Dedifferentiated amniotic fluid mesenchymal stem cell (primary cell): ENCODE measurements around the gene INSR.

Experiments
- DNase-seq: peaks from one replicate; pipeline ENCODE4 v3.0.0-alpha.2; 2016; ENCODE audit errors: extremely low spot score

INSR gene

GRCh38 chr19:7295912-7296536 is 1.8 kb upstream of the INSR start:
- DNase-seq = no peak

DNA sequence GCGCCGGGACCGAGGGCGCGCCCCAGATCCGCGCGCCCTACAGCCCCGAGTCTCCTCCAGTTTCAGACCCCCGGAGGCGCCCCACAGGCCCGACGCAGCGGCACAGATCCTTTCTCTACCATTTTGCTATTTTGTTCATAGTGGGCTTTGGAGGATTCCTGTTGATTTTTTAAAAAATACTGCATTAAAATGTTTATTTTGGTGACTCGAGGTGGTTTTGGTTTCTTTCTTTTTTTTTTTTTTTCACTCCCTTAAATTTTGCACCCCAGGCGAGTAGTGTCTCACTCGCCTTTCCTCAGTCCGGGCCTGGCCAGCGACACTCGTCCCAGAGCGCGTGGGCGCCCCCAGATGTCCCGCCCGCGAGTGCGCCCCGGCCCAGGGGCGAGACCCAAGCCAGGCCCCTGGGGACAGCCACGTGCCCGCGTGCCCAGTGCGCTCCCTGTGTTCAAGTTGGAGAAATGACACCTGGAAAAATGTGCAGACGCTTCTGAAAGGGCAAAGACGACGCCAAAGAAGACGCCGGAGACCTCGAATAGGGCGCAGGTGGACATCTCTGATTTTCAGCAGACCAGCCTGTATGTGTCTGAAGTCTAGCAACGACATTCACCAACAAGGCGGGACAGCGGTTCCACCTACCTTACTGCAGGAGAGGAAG is 471 bp upstream of the INSR start:
- DNase-seq = peak; percentile 16

DNA sequence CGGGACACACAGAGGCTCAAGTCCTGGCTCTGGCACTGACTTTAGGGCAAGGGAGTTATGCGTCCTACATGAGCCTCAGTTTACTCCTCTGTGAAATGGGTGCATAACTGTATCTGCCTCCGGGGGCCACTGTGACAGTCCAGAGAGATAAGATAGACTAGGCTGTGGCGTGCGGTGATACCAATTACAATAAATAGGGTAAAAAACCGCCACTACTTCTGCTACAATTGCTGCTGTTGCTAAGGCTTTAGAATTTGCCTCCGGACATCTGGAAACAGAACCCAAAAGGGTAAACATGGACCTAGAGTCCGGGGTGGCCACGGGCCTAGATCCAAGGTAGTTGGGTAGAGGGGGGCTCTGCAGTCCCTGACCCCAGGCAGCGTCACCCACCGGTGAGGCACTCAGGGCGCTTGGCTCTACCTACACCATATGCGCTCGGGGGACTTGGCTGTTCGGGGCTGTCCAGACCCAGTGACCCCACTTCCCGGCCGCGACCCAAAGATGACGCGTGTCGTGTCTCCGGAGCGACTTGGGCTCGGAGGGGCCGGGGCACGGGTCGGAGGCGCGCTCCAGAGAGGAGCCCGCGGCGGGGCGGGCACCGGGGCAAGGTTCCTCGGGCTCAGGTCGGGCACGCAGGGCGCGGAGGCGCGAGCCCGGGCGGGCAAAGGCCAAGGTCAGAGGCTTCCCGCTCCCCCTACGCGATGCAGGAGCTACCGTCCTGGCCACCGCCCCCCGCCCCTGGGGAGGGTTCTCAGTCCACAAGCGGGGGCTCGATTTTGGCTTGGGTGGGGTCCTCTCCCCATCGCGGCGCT is 1.1 kb downstream of the INSR start:
- DNase-seq = no peak

DNA sequence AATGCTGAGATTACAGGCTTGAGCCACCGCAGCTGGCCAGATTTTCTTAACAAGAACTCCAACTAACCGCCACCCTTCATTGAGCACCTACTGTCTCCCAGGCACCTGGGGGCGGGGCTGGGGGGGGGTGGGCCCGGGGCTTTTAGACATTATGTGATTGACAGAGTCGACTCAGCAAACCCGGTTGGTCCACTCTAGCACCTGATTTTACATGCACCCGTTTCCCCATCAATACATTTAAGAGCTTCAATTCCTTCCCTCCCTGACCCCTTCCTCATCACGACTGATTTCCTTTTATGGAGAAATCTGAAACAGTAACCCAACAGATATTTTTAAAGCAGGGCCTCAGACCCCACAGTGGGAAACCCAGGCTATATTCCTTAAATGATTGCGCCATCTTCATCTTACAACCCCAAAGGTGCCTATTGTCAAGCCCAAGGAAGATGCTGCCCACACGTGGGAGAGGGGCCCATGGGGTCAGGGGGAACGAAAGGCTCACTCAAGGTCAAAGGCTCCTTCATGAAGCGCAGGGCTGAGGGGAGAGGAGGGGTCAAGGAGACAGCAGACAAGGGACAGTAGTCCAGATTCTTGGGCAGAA is 1.8 kb downstream of the INSR start:
- DNase-seq = no peak

GRCh38 chr19:7288977-7289376 is 5.2 kb downstream of the INSR start:
- no peak for DNase-seq

DNA sequence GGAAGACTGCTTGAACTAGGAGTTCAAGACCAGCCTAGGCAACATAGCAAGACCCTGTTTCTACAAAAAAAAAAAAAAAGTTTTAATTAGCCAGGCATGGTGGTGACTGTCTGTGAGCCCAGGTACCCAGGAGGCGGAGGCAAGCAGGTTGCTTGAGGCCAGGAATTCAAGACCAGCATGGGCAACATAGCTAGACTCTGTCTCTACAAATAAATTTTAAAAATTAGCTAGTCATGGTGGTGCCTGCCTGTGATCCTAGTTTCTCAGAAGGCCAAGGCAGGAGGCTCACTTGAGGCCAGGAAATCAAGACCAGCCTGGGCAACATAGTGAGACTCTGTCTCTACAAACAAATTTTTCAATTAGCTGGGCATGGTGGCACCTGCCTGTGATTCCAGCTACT is 6.1 kb downstream of the INSR start:
- no peak for DNase-seq

GRCh38 chr19:7287722-7288121 is 6.5 kb downstream of the INSR start:
- DNase-seq = no peak

DNA sequence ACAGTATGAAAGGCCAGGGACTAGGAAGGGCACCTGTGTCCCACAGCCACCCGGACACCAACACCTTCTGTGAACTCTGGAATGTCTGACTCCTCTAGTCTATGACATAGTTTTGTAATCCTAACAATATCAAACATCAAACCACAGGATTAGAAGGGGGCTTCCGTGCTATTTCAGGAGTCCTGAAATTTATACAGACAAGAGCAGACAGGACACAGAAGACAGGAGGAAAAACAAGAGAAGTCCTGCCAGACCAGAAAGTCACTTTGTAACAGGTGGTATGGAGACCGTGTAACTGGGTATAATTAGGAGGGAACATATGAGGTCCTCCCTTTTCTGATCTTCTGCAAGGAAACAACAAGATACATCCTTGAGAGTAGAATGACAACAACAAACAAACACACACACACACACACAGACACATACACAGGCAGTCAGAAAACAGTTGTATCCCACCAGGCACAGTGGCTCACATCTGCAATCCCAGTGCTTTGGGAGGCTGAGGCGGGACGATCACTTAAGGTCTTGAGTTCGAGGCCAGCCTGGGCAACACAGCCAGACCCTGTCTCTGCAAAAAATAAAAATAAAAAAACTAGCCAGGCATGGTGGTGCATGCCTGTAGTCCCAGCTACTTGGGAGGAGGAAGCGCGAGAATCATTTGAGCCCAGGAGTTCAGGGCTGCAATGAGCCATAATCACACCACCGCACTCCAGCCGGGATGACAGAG is 13.1 kb downstream of the INSR start:
- no peak for DNase-seq

GRCh38 chr19:7272856-7273578 is 21.2 kb downstream of the INSR start:
- no peak for DNase-seq

GRCh38 chr19:7268705-7269098 is 25.5 kb downstream of the INSR start:
- DNase-seq = no peak

- DNase-seq = no peak
Measured at GRCh38 chr19:7267792-7268704, 26.2 kb downstream of the INSR start.

DNA sequence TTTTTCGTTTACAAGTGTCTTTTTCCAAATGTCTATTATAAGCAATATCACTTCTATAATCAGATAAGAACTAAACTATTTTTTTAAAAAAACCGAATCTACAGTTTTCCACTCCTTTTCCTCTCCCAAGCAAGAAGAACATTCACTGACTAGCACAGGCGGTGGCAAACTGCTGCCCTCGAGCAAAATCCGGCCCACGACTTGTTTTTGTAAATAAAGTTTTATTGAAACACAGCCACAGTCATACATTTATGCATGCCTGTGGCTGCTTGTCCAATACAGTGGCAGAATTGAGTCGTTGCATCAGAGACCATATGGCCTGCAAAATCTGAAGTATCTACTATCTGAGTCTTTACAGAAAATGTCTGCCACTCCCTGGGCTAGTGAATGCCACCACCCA is 27.4 kb downstream of the INSR start:
- no peak for DNase-seq

DNA sequence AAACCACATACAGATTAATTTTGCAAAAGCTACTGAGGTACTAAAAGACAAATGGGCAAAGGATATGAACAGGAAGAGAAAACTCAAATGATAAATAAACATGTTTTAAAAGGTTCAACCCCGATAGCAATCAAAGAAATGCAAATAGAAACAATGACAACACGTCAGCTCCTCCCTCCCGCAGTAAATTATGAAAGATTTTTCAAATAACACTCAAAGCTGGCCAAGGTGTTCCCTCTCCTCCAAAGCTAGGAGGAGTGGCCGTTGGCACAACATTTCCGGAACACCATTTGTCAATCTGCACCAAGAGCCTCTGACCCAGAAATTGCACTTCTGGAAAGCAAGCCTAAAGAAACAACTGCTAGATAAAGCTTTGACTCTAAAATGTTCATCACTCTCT is 28.3 kb downstream of the INSR start:
- DNase-seq = no peak

GRCh38 chr19:7264858-7265257 is 29.4 kb downstream of the INSR start:
- no peak for DNase-seq

GRCh38 chr19:7263521-7263920 is 30.7 kb downstream of the INSR start:
- no peak for DNase-seq

DNA sequence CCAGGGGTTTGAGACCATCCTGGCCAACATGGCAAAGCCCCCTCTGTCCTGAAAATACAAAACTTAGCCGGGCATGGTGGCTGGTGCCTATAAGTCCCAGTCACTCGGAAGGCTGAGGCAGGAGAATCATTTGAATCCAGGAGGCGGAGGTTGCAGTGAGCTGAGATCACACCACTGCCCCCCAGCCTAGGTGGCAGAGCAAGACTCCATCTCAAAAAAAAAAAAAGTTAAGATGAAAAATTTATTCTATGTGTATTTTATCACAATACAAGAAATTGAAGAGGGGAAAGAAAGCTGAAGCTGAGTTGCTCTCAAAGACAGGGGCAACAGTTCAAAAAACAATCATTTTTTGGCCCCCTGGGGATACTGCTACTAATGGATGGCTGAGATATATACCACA is 31.1 kb downstream of the INSR start:
- DNase-seq = no peak

DNA sequence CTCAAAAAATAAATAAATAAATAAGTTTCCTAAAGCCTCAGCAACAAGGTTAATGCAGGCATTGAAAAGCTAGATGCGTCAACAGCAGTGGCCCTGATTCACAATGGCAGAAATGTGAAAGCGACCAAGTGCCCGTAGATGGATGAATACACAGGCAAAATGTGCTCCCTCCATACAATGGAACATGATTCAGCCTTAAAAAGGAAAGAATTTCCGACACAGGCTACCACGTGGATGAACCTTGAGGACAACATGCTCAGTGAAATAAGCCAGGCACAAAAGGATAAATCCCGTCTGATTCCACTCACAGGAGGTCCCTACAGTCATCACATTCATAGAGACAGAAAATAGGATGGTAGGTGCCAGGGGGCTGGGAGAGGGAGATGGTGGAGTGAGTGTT is 31.7 kb downstream of the INSR start:
- DNase-seq = no peak

- no peak for DNase-seq
Measured at GRCh38 chr19:7260161-7260560, 34.1 kb downstream of the INSR start.

GRCh38 chr19:7258840-7259395 is 35.3 kb downstream of the INSR start:
- no peak for DNase-seq
